NCI-H446 treated with DMSO at 0.1 percent for 48 hours (cell line): ENCODE data around the gene KRTAP5-2.
"Not testable (repeated sequence)": the region's sequence is repeated elsewhere in the genome, so short reads cannot be mapped to it uniquely, and the experiment has no call there.

Experiments used
- DNase-seq: peaks from one replicate; lab custom pipeline; 2025; lab: John Stamatoyannopoulos, UW

Gene KRTAP5-2

DNA sequence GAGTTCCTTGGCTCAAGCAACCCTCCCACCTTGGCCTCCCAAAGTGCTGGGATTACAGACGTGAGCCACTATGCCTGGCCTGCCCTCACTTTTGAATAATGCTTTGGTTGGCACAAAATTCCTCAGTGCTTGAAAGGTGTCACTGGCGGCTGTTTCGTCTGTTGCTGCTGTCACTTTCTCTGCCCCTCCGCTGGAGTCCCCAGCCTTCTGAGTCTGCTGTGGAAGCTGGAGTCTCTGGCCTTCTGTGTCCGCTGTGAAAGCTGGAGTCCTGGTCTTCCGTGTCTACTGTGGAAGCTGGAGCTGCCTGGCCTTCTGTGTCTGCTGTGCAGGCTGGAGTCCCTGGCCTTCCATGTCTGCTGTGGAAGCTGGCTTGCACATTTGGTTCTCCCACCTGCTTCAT is 8.1 kb downstream of the KRTAP5-2 start:
- no peak for DNase-seq

DNA sequence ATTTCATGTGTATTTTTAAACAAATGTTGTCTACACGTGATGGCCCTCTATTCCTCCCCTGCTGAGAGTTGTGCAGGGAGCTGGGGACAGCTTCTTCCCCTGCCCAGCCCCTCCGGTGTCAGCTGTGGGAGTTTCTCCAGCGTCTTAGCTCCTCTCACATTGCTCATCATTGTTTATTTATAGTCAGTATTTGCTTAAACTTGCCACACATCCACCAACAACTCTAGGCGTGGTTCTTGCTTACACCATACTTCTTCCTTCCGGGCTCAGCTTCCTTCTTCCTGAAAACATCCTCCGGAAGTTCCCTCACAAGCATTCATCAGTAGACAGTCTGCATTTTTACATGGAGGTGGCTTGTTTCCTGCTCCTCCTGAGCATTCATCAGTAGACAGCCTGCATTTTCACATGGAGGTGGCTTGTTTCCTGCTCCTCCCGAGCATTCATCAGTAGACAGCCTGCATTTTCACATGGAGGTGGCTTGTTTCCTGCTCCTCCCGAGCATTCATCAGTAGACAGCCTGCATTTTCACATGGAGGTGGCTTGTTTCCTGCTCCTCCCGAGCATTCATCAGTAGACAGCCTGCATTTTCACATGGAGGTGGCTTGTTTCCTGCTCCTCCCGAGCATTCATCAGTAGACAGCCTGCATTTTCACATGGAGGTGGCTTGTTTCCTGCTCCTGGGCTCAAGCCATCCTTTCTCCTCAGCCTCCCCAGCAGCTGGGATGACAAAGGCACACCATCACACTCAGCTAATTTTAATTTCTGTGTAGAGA is 8.7 kb downstream of the KRTAP5-2 start:
- not testable (repeated sequence) for DNase-seq

DNA sequence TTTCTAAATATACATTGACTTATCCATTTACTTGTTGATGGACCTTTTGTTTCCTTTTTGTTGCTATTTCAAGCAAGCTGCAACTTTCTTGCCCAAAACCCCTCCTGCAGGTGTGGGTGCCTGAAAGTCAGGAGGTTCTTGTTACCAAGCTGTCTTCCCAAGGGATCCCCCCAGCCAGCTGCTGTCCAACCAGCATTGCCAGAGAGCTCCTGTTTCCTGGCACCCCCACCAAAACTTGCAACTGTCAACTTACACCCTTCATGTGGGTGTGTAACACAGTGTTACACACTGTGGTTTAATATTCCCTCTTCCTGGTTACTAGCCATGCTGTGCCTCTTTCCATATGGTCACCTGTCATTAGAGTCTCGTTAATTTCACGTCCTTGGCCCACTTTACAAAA is 11.4 kb downstream of the KRTAP5-2 start:
- DNase-seq, result no peak

DNA sequence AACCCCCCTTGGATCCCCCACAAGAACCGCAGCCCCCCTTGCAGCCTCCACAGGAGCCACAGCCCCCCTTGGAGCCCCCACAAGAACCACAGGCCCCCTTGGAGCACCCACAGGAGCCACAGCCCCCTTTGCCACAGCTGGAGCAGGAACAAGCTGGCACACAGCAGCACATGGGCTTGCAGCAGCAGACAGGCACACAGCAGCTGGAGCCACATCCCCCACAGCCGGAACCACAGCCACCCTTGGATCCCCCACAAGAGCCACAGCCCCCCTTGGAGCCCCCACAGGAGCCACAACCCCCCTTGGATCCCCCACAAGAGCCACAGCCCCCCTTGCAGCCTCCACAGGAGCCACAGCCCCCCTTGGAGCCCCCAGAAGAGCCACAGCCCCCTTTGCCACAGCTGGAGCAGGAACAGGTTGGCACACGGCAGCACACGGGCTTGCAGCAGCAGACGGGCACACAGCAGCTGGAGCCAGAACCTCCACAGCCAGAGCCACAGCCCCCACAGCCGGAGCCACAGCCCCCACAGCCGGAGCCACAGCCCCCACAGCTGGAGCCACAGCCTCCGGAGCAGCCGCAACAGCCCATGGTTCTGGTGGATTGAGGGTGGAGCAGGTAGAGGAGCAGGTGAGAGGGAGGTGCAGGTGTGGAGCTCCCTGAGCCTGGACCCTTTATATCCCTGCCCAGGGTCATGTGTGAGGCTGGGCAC is 13.3 kb downstream of the KRTAP5-2 start, which contains the start of gene KRTAP5-1:
Gene KRTAP5-1, minus strand, starts transcription at position 623 of the 710 bp plus-strand sequence. Its CDS starts 34 bp downstream, at position 589.
- not testable (repeated sequence) for DNase-seq

DNA sequence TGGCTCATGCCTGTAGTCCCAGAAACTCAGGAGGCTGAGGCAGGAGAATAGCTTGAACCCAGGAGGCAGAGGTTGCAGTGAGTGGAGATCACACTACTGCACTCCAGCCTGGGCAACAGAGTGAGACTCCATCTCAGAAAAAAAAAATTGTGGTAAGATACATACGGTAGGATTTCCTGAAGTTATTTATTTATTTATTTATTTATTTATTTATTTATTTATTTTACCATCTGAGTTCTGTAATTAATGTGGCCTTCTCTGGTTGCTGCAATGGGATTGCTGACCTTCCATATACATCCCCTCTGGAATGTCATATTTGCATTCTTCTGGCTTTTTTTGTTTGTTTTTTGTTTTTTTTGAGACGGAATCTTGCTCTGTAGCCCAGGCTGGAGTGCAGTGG is 15.2 kb downstream of the KRTAP5-2 start:
- DNase-seq, result not testable (repeated sequence)

DNA sequence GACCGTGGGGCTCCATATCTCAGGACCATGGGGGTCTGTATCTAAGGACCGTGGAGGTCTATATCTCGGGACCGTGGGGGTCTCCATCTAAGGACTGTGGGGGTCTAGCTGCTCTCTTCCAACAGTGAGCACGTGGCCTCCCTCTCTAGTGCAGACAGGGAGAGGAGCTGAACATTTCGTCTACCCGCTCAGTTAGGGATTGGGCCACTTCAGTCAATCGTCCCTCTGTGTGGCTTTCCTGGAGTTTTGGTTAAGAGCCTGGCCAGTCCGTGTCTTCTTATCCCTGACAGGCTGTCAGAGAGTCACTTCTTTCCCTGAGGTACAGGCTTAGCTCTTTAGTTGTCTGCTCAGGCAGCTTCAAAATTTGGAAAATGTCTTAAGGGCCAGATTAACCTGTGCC is 16.1 kb downstream of the KRTAP5-2 start:
- DNase-seq, result no peak

DNA sequence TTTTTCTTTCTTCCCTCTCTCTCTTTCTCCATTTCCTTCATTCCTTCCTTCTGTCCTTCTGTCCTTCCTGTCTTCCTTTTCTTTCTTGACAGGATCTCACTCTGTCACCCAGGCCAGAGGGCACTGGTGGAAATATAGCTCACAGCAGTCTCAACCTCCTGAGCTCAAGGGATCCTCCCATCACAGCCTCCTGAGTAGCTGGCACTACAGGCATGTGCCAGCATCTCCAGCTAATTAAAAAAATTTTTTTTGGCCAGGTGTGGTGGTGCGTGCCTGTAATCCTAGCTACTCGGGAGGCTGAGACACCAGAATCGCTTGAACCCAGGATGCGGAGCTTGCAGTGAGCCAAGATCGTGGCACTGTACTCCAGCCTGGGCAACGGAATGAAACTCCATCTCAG is 21.3 kb downstream of the KRTAP5-2 start:
- no peak for DNase-seq

DNA sequence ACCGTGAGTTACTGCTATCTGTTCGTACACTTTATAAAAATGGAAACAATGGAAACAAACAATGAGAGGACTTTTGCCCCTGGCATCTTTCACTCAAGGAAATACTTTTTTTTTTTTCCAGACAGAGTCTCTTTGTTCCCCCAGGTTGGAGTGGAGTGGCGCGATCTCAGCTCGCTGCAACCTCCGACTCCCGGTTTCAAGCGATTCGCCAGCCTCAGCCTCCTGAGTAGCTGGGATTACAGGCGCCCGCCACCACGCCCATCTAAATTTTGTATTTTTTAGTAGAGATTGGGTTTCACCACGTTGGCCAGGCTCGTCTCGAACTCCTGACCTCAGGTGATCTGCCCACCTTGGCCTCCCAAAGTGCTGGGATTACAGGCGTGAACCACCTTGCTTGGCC is 22.3 kb downstream of the KRTAP5-2 start:
- DNase-seq, result not testable (repeated sequence)

DNA sequence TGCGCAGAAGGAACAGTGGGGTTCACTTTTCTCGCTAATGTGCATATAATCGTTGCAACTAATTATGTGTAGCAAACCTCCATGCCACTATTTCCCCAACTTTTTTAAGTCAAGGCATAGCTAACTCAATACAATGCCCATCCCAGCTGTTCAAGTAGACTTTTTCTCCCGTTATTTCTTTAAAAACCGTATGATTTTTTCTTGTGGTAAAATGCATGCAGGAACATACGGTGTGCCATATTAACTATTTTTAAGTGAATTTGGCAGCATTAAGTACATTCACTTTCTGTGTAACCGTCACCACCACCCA is 23.2 kb downstream of the KRTAP5-2 start:
- no peak for DNase-seq

DNA sequence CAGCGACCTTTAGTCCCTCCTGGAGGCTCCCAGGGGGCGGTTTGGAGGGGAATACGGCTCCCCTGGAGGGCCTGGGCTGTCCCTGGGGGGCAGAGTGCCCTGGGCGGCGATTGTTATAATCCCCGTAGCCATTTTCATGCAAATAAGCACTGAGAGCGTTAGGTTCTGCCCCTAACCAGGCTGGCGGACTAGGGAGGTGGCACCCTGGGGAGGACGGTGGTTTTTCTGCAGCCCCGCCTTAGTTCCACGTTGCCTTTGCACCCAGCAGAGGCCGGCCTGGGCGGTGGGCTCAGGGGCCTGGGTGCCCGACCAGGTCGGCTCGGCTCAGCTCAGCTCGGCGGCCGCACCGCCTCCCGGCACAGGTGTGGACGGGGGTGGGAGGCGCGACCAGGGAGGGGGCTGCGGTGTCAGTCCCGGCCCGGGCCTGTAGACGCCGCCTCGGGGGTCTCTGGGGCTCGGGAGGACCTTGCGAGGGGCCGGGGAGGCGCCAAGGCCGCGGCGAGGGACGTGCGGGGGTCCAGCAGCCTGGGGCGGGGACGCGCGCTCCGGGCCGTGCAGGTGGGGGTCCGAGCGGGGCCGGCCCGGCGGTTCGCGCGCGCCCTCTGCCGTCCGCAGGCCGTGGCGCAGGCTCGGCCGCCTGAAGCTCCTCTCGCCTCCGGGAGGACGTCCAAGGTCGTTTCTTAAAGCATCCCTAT is 23.7 kb downstream of the KRTAP5-2 start:
- no peak for DNase-seq

DNA sequence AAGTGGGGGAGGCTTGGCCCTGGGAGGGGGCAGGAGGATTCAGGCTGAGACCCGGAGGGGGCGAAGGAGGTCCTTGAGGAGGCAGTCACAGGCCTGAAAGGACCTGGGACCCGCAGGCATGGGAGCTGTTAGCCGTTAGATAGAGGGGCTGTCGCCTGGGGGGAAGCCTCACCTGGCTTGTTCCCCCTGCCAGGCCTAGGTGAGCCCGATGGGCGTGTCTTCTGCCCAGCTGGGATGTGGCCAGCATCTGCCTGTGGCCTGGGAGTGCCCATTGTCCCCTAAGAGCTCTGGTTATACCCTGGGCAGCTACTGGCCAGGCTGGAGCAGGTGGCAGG is 24.2 kb downstream of the KRTAP5-2 start:
- no peak for DNase-seq

DNA sequence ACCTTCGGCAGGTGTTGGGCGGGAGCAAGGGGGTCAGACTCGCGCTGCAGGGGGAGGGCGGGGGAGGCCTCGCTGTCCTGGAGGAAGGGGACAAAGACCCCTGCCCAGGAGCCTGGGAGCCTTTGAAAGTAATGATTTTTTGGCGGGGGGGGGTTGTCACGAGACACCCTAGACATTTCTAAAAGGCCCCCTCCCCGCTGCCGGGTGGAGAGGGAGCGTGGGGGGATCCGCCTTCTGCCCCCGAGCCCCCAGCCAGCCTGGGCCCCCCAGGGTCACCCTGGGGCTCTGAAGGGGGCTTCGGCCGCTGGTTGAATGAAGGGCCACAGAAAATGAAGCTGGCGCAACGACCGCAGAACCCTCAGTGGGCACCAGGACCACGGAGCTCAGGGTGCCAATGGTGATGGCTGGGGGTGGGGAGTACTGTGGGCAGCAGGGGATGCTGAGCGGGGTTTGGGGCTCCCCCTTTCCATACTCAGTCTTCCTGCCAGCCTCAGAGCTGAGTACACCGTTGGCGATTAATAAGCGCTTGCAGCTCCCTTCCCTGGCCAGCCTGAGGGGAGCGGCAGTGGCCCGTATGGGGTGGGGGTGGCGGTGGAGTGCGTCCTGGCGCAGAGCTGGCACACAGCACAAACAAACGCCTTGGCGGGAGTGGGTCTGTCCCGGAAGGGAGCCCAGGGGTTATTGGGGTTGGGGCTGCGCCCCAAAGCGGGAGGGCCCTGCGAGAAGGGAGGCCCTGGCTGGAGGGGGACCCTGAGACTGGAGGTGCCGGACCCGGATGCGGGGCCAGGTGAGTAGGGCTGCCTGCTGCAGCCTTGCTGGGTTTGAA is 24.8 kb downstream of the KRTAP5-2 start:
- DNase-seq, result no peak

DNA sequence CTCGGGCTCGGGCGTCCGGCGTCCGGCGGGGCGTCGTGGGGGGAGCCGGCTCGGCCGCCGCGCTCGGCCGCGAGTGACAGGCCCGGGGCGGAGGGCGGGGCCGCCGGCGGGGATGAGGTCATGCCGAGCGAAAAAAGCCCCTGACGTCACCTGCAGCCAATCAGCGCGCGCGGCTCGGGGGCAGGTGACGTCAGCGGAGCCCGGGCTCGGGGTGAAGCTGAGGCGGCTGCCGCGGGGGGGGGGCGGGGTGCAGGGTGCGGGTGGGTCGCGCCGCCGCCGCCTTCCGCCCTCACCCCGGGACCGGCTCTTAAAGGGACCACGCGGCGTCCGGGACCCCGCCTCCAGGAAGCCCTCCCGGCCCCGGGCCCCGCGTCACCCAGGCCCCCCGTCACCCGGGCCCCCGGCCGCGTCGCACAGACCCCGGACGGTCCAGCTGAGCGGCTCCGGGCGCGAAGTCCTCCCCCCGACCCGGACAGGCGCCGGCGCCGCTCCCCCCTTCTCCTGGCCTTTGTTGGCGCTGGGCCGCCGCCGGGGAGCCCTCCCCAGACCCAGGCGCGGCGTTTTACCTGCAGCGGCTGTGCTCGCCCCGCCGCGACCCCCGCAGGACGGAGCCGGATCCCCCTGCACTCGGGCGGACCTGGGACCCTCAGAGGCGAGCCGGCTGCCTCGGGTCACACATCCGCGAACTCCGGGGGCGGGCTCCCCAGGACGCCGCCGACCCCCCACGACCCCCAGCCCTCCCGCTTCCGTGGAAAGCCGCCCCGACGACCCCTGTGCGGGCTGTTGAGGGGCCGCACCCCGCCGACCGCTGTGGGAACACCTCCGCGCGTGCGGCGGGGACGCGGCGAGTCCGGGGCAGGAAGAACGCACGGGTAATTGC is 25.7 kb downstream of the KRTAP5-2 start, which contains the start of gene DUSP8:
Gene DUSP8, minus strand, starts transcription at position 75 of the 880 bp plus-strand sequence. CDS start 6,445 bp downstream, outside the sequence.
- DNase-seq, result peak; percentile 83

DNA sequence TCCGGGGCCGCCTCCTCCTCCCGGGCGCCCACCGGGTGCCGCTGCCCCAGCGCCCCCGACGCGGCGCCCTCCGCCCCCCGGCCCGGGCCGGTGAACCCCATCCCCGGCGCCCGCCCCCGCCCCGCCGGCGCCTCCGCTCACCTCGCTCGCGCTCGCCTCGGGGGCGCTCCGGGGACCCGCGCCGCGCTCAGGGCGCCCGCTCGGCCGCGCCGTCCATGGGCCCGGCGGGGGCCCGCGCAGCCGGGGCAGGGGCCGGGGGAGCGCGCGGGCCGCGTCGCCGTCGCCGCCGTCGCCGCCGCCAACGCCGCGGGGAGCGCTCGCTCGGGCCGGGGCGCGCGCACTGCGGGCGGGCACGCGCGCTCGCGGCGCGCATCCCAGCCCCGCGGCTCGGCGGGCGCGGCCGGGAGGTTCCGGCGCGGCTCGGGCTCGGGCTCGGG is 26.3 kb downstream of the KRTAP5-2 start:
- no peak for DNase-seq

DNA sequence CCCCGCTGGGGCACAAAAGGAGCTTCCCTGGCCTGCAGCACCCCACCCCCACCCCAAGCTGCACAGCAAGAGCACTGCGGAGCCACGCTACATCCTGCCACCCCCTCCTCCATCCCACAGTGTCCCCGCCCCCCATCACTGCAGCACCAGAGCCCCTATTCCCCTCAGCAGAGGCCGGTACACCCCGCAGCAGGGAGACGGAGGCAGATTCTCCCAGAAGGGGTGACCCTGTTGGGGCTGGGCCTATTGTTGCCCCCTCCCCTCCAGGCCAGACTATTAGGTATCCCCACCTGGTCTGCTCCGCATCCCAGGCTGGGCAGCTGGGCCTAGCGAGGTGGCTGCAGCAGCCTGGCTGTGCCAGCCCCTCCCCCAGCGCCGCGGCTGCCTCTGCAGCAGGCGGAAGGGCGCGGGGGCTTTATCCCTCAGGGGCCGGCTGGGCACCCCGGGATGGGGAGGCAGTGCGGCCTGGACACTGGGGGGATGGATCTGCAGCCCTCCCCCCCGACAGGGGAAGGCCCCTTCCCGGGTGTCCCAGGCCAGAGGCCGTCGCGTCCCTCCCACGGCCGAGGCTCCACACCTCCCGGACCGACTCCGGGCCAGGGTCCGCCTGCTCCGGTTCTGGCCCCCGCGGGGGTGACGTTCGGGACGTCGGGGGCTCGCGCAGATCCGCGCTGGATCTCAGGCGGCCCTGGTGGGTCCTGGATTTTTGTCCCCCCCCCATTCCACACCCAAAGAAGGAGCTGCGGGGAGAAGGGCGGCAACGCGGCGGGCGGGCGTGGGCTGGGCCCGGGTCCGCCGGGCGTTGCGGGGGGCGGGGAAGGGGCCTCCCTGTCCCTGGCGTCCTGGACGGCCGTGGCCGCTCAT is 27.0 kb downstream of the KRTAP5-2 start:
- DNase-seq, result no peak

DNA sequence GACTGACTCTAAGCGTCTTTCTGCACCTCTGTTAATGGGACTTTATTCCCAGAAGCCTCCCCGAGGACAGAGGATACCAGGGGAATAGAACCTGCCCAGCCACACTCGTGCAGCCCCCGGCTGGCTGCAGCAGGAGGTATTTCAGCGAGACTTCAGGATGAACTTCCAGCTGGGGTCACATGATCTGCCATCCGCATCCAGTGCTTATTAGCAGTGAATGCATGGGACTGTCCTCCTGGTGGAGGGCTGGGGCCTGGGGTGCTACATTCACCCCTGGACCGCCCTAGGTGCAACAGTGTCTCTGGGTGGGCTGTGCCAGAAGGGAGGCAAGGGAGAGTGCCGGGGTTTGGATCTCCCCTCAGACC is 27.6 kb downstream of the KRTAP5-2 start:
- DNase-seq, result no peak

DNA sequence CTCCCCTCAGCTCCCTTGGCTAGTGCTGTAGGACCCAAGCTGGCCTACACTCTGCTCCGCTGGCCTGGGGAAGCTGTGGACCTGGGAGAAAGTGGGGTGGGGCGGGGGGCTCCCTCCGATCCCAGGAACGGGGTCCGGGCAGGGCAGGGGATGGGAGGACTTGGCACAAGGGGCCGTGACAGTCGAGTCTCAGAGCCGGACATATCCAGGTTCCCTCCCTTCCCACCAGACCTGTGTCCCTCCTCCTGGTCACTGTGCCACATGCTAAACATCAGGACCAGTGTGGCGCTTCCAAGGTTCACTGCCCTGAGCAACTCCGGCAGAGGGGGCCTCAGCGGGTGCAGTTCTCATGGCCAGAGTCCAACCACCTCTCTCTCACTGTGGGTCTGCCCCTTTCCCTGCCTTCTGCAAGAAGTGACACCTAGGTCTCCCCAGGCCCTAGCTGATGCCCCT is 28.1 kb downstream of the KRTAP5-2 start:
- DNase-seq, result no peak

DNA sequence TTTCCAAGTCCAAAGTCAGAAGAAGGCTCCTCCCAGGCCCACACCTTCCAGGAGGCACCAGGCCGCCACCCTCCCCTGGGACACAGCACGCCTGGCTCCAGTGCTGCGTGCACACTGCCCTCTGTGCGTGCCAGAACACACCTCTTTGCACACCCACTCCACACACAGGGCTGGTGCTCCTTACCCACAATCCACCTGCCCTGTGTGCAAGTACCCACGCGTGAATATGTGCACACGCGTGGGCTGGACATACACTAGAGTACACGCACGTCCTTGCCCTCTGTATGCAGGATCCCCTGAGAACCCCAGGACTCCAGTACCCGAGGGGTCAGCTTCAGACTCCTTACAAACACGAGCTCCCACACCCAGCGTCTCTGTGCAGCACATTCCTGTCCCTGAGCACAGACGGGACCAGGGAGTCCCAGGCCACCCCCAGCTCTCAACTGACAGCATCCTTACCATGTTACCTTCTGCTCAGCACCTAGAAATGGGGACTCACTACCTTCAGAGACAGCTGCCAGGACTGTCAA is 28.8 kb downstream of the KRTAP5-2 start:
- no peak for DNase-seq

DNA sequence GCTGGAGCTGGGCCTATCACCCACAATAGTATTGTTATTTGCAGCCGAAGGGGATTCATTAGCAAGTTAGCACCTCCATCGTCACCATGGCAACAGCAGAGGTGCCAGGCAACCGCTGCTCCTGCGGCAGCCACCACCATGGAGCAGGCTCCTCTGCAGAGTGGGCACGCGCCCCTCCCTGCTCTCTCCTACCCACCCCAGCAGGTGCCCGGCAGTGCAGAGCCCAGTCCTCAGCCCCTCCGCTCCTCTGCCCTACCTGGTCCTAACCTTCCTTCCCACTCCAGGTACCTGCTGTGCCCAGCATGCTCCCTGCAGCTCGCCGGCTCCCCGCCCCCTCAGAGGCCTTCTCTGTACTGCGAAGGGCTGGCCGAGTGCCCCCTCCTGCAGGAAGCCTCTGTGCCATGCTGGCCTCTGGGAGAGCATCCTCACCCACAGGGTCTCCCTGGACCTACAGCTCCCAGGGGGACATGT is 29.6 kb downstream of the KRTAP5-2 start:
- no peak for DNase-seq

DNA sequence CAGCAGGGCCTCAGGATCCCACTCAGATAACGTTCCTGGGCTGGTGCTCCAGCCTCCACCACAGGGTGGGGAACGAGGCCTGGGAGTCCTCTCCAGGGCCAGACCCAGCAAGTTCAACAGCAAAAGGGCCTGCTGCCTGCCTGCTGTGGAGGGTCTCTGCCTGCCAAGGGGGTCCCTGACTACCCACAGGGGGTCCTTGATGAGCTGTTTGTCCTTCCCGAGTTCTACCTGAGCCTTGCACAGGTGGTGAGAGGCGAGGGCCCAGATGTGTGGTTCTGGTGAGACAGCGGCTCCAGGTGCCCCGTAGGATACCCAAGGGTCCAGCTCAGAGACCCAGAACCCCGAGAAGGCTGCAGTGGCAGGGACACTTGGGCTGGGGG is 30.4 kb downstream of the KRTAP5-2 start:
- DNase-seq, result no peak
